ENCODE data around the gene NUPR1.
A peak's percentile ranks its signal among the peaks of the same experiment; 100 is the strongest.
"Not testable (repeated sequence)": the region's sequence is repeated elsewhere in the genome, so short reads cannot be mapped to it uniquely, and the experiment has no call there.

The NUPR1 gene

GRCh38 chr16:28526201-28527099 lies 12.3 kb downstream of the NUPR1 start:
- no peak for DNase-seq

- peak; percentile 31 to 67 for DNase-seq
Observed at GRCh38 chr16:28524681-28525171, 14.0 kb downstream of the NUPR1 start.

GRCh38 chr16:28522792-28523191 lies 16.0 kb downstream of the NUPR1 start:
- DNase-seq: no peak

GRCh38 chr16:28521436-28521835 lies 17.3 kb downstream of the NUPR1 start:
- DNase-seq: no peak

- no peak for DNase-seq
Observed at GRCh38 chr16:28520672-28521071, 18.1 kb downstream of the NUPR1 start.

GRCh38 chr16:28514246-28514645 lies 24.5 kb downstream of the NUPR1 start:
- DNase-seq: no peak

GRCh38 chr16:28513484-28514181 lies 25.1 kb downstream of the NUPR1 start:
- no peak for DNase-seq

GRCh38 chr16:28511801-28512789 lies 26.7 kb downstream of the NUPR1 start:
- DNase-seq: no peak

- DNase-seq: no peak
Observed at GRCh38 chr16:28511031-28511430, 27.7 kb downstream of the NUPR1 start.

GRCh38 chr16:28505489-28506137 lies 33.2 kb downstream of the NUPR1 start:
- peak in 1 of 2 donors; percentile 22 for DNase-seq

- DNase-seq: no peak
Observed at GRCh38 chr16:28504707-28505404, 33.9 kb downstream of the NUPR1 start.

- no peak for DNase-seq
Observed at GRCh38 chr16:28503470-28504259, 35.1 kb downstream of the NUPR1 start.

- no peak for DNase-seq
Observed at GRCh38 chr16:28502290-28502689, 36.5 kb downstream of the NUPR1 start.

- DNase-seq: no peak
Observed at GRCh38 chr16:28501258-28502232, 37.2 kb downstream of the NUPR1 start.

- not testable (repeated sequence) for DNase-seq
Observed at GRCh38 chr16:28500476-28501180, 38.1 kb downstream of the NUPR1 start.

GRCh38 chr16:28499854-28500253 lies 38.9 kb downstream of the NUPR1 start:
- no peak for DNase-seq

- no peak for DNase-seq
Observed at GRCh38 chr16:28498666-28499381, 40.0 kb downstream of the NUPR1 start.
